ENCODE data around the gene UBXN11.

DNA sequence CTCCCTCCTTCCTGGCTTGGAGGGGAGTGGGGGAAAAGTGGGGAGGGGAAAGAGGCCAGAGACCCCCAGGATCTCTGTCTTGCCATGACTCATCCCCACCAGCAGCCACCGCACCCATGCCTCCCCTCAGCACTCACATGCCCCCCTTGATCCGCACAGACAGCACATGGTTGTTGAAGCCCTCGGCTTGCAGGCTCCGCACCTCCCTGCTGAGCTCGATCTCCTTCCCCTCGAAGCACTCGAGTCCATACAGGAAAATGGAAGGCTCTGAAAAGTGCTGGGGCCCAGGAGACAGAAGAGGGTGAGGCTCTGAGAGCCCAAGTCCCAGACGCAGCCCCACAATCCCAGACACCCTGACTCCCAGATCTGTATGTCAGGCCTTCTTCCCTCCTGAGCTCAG, 22.2 kb upstream of the UBXN11 start:
- TF ChIP-seq RXRA (IDR thresholded peaks at IDR 0.05; ENCODE audit: borderline replicate concordance, low read depth), result no peak
- TF ChIP-seq TAF1 (IDR thresholded peaks at IDR 0.05; ENCODE audit: borderline replicate concordance, low read depth, low read length), result no peak
- TF ChIP-seq, protein P1, sequence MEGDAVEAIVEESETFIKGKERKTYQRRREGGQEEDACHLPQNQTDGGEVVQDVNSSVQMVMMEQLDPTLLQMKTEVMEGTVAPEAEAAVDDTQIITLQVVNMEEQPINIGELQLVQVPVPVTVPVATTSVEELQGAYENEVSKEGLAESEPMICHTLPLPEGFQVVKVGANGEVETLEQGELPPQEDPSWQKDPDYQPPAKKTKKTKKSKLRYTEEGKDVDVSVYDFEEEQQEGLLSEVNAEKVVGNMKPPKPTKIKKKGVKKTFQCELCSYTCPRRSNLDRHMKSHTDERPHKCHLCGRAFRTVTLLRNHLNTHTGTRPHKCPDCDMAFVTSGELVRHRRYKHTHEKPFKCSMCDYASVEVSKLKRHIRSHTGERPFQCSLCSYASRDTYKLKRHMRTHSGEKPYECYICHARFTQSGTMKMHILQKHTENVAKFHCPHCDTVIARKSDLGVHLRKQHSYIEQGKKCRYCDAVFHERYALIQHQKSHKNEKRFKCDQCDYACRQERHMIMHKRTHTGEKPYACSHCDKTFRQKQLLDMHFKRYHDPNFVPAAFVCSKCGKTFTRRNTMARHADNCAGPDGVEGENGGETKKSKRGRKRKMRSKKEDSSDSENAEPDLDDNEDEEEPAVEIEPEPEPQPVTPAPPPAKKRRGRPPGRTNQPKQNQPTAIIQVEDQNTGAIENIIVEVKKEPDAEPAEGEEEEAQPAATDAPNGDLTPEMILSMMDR (IDR thresholded peaks at IDR 0.05), result no peak
